ENCODE data around the gene ENPP3. TPM values are rescaled to one million over a fixed set of nuclear protein-coding genes. Genes with fewer than 3 reads are reported as not detected.

The ENPP3 gene
- total RNA-seq, 1 donor from 2014 or later: 0.14 TPM

DNA sequence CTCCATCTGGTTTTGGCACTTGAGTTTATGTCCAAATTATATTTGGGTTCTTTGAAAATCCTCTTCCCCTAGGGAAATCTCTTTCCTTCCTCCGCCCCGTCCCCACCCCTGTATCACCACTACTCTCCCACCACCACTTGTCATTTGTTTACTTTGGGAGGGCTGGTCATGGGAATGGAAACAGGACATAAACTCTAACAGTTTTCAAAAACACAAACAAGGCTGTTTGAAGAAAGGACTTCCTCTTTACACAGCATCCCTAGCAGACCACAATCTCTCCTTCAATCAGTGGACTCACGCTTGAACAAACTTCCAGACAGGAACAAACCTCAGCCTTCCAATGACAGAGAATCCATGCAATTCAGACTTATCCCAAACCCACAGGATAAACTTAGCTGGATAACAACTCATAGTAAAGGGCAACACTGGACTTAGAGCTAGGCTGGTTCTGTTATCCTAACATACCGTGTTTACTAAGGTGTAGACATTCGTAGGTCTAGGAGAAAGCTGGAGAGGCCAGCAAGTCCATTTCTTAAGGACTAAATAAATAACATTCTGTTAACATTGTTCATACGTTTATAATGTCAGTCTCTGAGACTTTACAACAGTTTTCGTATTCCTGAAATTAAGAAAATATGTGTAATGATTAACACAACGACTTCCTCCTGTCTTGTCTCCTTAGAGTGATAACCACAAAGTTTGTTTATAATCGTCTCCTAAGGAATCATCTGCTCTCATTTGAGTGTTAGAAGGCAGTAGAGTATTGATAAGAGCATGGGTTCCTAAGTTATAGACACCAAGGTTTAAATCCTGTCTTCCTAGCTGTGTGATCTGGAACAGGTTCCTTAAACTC, 117.8 kb downstream of the ENPP3 start:
- Mint-ChIP-seq H3K4me1 (no peaks in the 10 kb centered on the region), H3K4me3 (no peak overlapping the region), H3K27me3 (ENCODE audit: low read depth) (no peaks in the 10 kb centered on the region), H3K9me3 (peaks cover 2% of the 10 kb centered on the region), H3K27ac (ENCODE audit: unreplicated experiment) (no peak overlapping the region), H3K36me3 (ENCODE audit: low read depth) (no peaks in the 10 kb centered on the region)
- TF ChIP-seq, protein P1, sequence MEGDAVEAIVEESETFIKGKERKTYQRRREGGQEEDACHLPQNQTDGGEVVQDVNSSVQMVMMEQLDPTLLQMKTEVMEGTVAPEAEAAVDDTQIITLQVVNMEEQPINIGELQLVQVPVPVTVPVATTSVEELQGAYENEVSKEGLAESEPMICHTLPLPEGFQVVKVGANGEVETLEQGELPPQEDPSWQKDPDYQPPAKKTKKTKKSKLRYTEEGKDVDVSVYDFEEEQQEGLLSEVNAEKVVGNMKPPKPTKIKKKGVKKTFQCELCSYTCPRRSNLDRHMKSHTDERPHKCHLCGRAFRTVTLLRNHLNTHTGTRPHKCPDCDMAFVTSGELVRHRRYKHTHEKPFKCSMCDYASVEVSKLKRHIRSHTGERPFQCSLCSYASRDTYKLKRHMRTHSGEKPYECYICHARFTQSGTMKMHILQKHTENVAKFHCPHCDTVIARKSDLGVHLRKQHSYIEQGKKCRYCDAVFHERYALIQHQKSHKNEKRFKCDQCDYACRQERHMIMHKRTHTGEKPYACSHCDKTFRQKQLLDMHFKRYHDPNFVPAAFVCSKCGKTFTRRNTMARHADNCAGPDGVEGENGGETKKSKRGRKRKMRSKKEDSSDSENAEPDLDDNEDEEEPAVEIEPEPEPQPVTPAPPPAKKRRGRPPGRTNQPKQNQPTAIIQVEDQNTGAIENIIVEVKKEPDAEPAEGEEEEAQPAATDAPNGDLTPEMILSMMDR (conservative IDR thresholded peaks at IDR 0.05): no peak
- DNase-seq (ENCODE audit: low read depth, low spot score): no peak

DNA sequence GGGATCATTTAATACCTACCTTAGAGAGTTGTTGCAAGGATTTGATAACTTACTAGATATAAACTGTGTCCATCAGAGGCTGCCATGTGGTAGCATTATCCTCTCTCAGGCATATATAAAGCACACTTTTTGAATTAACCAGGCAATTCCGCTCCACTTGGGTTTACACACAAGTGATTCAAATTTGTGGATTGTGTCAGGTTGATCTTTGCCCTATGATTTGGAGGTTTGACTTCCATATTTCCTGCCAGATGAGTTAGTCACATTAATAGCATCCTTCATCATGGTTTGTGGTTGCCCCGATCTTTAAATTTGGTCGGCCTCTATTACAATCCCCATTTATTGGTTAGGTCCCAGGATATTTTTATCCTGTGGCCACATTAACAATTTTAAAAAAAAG, 118.5 kb downstream of the ENPP3 start:
- Mint-ChIP-seq H3K4me3 (no peak overlapping the region), H3K36me3 (ENCODE audit: low read depth) (no peaks in the 10 kb centered on the region), H3K9me3 (peaks cover 2% of the 10 kb centered on the region), H3K27me3 (ENCODE audit: low read depth) (no peaks in the 10 kb centered on the region), H3K27ac (ENCODE audit: unreplicated experiment) (no peak overlapping the region), H3K4me1 (no peaks in the 10 kb centered on the region)
- TF ChIP-seq, protein P1 (conservative IDR thresholded peaks at IDR 0.05): no peak
- DNase-seq (ENCODE audit: low read depth, low spot score): no peak

DNA sequence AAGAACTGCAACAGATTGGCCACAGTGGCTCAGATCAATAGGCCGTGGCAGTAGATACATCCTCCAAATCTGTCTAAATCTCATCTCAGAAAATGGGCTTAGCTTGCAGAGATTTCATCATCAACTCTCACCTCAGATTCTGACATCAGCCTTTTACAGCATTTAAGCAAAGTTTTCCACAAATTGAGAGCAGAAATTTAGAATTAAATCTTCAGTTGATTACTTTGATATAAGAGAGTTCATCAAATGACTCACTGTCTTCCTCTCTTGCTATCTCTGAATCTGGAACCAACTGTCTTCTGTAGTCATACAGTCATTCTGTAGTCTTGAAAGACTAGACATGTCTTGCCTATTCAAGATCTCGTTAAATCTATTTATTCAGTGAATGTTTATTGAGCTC, 118.9 kb downstream of the ENPP3 start:
- Mint-ChIP-seq H3K36me3 (ENCODE audit: low read depth) (no peaks in the 10 kb centered on the region), H3K4me1 (no peaks in the 10 kb centered on the region), H3K27me3 (ENCODE audit: low read depth) (no peaks in the 10 kb centered on the region), H3K4me3 (no peak overlapping the region), H3K27ac (ENCODE audit: unreplicated experiment) (no peak overlapping the region), H3K9me3 (peaks cover 2% of the 10 kb centered on the region)
- TF ChIP-seq, protein P1 (conservative IDR thresholded peaks at IDR 0.05): no peak
- no peak for DNase-seq (ENCODE audit: low read depth, low spot score)

DNA sequence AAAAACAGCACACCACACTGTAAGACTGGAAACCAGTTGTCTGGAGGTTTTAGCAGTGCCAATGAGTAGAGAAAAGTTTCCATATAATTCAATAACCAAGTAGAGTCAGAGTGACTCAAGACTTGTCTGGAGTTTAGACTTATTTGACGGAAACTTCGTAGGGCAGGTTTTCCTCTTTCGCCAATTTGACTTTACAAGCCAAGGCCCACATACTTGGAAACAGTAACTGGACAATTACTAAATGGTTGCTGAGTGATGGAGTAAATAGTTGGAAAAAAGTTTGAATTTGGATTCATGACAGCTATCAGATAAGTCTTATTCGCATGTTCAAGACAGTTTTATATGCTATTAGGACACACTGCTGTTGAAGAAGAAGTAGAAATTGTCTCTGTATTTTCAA, 121.8 kb downstream of the ENPP3 start:
- TF ChIP-seq, protein P1 (conservative IDR thresholded peaks at IDR 0.05): no peak
- H3K4me1 Mint-ChIP-seq: no peaks in the 10 kb centered on the region
- H3K9me3 Mint-ChIP-seq: peaks cover 2% of the 10 kb centered on the region
- H3K36me3 Mint-ChIP-seq (ENCODE audit: low read depth): no peaks in the 10 kb centered on the region
- H3K4me3 Mint-ChIP-seq: no peak overlapping the region
- DNase-seq (ENCODE audit: low read depth, low spot score): no peak
- no peaks in the 10 kb centered on the region for H3K27me3 Mint-ChIP-seq (ENCODE audit: low read depth)
- no peak overlapping the region for H3K27ac Mint-ChIP-seq (ENCODE audit: unreplicated experiment)

DNA sequence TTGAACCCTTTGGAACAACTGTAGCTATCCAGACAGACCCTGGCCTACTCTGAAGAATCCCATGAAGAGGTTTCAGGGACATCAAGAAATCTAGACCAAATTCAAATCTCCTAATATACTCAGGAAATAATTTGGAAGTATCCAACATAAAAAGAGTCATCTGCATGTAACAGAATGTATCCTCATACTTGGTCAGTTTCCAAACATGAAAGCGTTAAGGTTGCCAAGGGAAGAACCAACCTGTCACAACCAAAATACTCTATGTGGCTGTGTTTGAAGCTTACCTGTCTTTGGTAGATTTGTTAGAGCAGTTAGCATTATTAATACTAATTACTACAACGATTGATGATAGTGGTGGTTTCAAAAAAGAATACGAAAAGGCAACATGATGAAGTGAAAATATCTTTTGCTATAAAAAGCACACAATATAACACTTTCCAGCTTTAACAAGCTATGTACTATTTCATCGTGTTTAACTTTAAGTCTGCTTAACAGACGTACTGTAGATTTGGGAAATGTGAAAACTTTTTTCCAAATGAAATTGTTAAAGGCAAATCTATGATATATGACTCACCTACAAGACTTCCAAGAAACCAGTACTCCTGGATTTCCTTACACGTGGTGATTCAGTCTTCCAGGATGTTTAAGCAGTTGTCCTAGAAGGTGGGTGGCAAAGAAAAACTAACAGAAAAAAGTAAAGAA, 124.1 kb downstream of the ENPP3 start:
- no peak for DNase-seq (ENCODE audit: low read depth, low spot score)
- Mint-ChIP-seq H3K27me3 (ENCODE audit: low read depth) (no peaks in the 10 kb centered on the region), H3K27ac (ENCODE audit: unreplicated experiment) (no peak overlapping the region), H3K4me3 (no peak overlapping the region), H3K9me3 (peaks cover 2% of the 10 kb centered on the region), H3K4me1 (no peaks in the 10 kb centered on the region), H3K36me3 (ENCODE audit: low read depth) (no peaks in the 10 kb centered on the region)
- TF ChIP-seq, protein P1 (conservative IDR thresholded peaks at IDR 0.05): no peak

Data from neural crest cell (in vitro differentiated cells).